ENCODE data around the gene PRDM1. TPM values are rescaled to one million over a fixed set of nuclear protein-coding genes. Genes with fewer than 3 reads are reported as not detected.

Gene PRDM1
- total RNA-seq, 2 experiments from 2014 or later, result 112 to 115 TPM

GRCh38 chr6:106154326-106154725, 68.2 kb downstream of the PRDM1 start:
- H3K27ac Mint-ChIP-seq, result no peak overlapping the region
- H3K4me3 Mint-ChIP-seq, result no peak overlapping the region
- H3K4me1 Mint-ChIP-seq, result peaks cover 31% of the 10 kb centered on the region
- POLR2A ChIA-PET, result interaction anchor here (0.8 to 2.3 kb wide), 4 partner anchors 9 to 52 kb away, joined by 3 to 10 read pairs (median 3); no protein-coding TSS in a partner anchor
- peaks cover 10% of the 10 kb centered on the region for H3K36me3 Mint-ChIP-seq (ENCODE audit: low read depth)
- H3K27me3 Mint-ChIP-seq, result no peaks in the 10 kb centered on the region
- CTCF ChIA-PET, result no interaction called here
- H3K9me3 Mint-ChIP-seq, result peaks cover 5% of the 10 kb centered on the region
- no peak for DNase-seq

DNA sequence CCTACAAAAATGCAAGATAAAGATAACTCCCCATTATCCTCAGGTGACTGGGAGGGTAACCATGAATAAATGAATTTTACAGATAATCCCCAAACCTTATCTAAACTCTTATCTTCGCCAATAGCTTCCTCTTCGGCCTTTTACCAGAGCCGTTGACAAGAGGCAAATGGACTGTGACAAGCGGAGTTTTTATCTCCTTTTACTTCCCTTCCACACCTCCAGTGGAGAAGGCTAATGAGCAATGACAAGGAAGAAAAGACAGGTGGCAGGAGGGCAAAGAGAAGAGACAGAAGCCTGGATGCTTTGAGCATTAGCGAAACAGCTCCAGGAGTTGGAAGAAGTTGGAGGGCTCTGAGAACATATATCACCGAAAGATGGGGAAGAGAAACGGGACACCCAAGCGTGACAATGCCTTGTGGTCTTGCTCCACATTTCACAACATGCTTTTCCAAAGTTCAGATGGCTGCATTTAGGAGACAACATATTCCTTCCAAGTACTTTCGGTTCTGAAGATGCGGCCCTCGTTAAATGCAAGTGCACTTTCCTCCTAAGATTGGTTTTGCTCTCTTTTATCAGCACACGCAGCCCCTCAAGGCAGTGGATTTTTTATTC, 69.2 kb downstream of the PRDM1 start:
- POLR2A ChIA-PET, result interaction anchor here (0.8 to 2.3 kb wide), 5 partner anchors 8 to 53 kb away, joined by 3 to 10 read pairs (median 3); no protein-coding TSS in a partner anchor
- CTCF ChIA-PET, result interaction anchor here (1.2 kb wide), 1 partner anchor 8 kb away, joined by 5 read pairs; no protein-coding TSS in a partner anchor
- H3K9me3 Mint-ChIP-seq, result peaks cover 5% of the 10 kb centered on the region
- peaks cover 10% of the 10 kb centered on the region for H3K36me3 Mint-ChIP-seq (ENCODE audit: low read depth)
- H3K27ac Mint-ChIP-seq, result no peak overlapping the region
- H3K4me3 Mint-ChIP-seq, result no peak overlapping the region
- H3K27me3 Mint-ChIP-seq, result no peaks in the 10 kb centered on the region
- DNase-seq, result no peak
- peaks cover 31% of the 10 kb centered on the region for H3K4me1 Mint-ChIP-seq

DNA sequence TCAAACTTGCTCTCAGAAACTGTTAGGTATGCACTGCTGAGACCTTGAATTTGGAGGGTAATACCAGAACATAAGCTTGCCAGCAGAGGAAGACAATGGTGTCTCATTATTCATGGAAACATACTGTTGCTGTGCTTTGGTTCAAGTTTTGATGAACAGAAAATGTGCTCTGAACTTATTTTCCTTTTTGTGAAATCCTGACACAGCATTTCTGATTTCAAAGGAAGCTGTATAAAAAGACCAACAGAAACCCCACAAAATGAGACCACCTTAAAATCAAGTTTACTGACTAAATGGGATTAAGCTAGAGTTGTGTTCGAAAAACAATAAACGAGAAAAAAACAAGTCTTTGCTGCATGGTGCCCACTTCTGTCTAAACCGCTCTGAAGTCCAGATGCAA, 70.3 kb downstream of the PRDM1 start:
- H3K27ac Mint-ChIP-seq, result no peak overlapping the region
- POLR2A ChIA-PET, result interaction anchor here (0.7 to 1.6 kb wide), 7 partner anchors 9 to 51 kb away, joined by 3 to 6 read pairs (median 3); no protein-coding TSS in a partner anchor
- H3K27me3 Mint-ChIP-seq, result no peaks in the 10 kb centered on the region
- H3K4me1 Mint-ChIP-seq, result peaks cover 38% of the 10 kb centered on the region
- H3K9me3 Mint-ChIP-seq, result peaks cover 5% of the 10 kb centered on the region
- CTCF ChIA-PET, result no interaction called here
- peaks cover 7% of the 10 kb centered on the region for H3K36me3 Mint-ChIP-seq (ENCODE audit: low read depth)
- no peak overlapping the region for H3K4me3 Mint-ChIP-seq
- no peak for DNase-seq

GRCh38 chr6:106156863-106157262, 70.7 kb downstream of the PRDM1 start:
- CTCF ChIA-PET, result no interaction called here
- no peaks in the 10 kb centered on the region for H3K27me3 Mint-ChIP-seq
- no peak overlapping the region for H3K4me3 Mint-ChIP-seq
- no peak overlapping the region for H3K27ac Mint-ChIP-seq
- peaks cover 5% of the 10 kb centered on the region for H3K9me3 Mint-ChIP-seq
- peaks cover 43% of the 10 kb centered on the region for H3K4me1 Mint-ChIP-seq
- POLR2A ChIA-PET, result interaction anchor here (0.6 to 1.6 kb wide), 9 partner anchors 9 to 51 kb away, joined by 3 to 6 read pairs (median 3); no protein-coding TSS in a partner anchor
- no peak for DNase-seq
- peaks cover 7% of the 10 kb centered on the region for H3K36me3 Mint-ChIP-seq (ENCODE audit: low read depth)

DNA sequence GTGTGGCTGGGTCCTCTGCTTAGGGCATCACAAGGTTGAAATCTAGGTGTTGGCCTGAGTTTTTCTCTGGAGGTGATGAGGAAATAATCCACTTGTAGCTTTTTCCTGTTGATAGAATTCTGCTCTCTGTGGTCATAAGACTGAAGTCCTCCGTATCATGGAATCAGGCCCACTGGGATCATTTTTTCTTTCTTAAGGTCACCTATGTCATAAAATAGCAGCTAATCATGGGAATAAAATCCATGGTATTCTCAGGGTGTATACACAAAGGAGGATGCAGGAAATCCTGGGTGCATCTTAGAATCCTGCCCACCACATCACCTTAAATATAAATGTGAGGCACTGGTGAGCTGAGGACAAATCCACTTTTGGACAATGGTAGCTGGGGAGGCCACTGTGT, 72.7 kb downstream of the PRDM1 start:
- H3K27ac Mint-ChIP-seq, result no peak overlapping the region
- ChIA-PET CTCF (no interaction called here), POLR2A (no interaction called here)
- DNase-seq, result no peak
- peaks cover 55% of the 10 kb centered on the region for H3K4me1 Mint-ChIP-seq
- peaks cover 2% of the 10 kb centered on the region for H3K36me3 Mint-ChIP-seq (ENCODE audit: low read depth)
- no peaks in the 10 kb centered on the region for H3K27me3 Mint-ChIP-seq
- H3K9me3 Mint-ChIP-seq, result no peaks in the 10 kb centered on the region
- no peak overlapping the region for H3K4me3 Mint-ChIP-seq

Other genes with a start within 250 kb of the PRDM1 start
- 10 to 100 TPM; 35.4 to 35.6 TPM for gene ATG5, start 239.4 kb downstream of the PRDM1 start, total RNA-seq